Omental fat pad (tissue), 4 donors: ENCODE data around the gene EDIL3. TPM values are rescaled to one million over a fixed set of nuclear protein-coding genes. Genes with fewer than 3 reads are reported as not detected.

Source experiments
- ATAC-seq: fragments of 150-250 bp; one replicate; pipeline ENCODE4 v1.9.1; 2016; ENCODE audit warnings: mild to moderate bottlenecking, moderate library complexity; ENCODE audit not compliant: low FRiP score
- DNase-seq: peaks from one replicate; pipeline ENCODE4 v3.0.0-alpha.2; 2019; ENCODE audit warnings: low spot score
- total RNA-seq, 4 donors: library from RNA; depleted of rRNA; stranded (reverse); fragments of >200 nt; gene quantifications; one replicate each; pipeline ENCODE4 v1.1.0, GENCODE V29; 2016
- TF ChIP-seq, protein P1 (sequence below), 3 donors: fragments of 450-650 bp; IDR thresholded peaks; one replicate each; pipeline ENCODE4 v1.5.1; 2016 to 2017; ENCODE audit warnings: antibody characterized with exemption in 3 of 3, mild to moderate bottlenecking in 3 of 3, moderate library complexity in 2 of 3

Gene EDIL3
- total RNA-seq, 4 donors from 2014 or later: 2.3 to 22.4 (median 4.2) TPM

DNA sequence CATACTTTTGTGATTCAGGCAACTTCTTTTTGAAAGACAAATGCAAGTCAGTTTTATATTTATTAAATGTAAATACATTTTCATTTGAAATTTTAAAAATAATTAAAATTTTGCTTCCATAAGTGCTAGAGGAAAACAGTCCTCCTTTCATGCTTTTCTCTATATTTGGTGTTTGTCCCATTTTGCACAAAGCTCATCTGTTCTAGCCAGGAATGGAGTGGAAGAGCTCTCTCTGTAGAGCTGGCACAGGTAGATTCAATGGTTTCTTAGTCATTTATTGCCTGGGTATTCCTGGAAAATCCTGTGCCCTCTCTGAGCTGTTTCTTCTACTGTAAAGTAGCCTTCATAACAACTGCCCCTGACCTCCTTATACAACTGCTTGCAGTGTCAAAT, 396.4 kb downstream of the EDIL3 start:
- ATAC-seq: no peak
- no peak for DNase-seq
- TF ChIP-seq, protein P1, sequence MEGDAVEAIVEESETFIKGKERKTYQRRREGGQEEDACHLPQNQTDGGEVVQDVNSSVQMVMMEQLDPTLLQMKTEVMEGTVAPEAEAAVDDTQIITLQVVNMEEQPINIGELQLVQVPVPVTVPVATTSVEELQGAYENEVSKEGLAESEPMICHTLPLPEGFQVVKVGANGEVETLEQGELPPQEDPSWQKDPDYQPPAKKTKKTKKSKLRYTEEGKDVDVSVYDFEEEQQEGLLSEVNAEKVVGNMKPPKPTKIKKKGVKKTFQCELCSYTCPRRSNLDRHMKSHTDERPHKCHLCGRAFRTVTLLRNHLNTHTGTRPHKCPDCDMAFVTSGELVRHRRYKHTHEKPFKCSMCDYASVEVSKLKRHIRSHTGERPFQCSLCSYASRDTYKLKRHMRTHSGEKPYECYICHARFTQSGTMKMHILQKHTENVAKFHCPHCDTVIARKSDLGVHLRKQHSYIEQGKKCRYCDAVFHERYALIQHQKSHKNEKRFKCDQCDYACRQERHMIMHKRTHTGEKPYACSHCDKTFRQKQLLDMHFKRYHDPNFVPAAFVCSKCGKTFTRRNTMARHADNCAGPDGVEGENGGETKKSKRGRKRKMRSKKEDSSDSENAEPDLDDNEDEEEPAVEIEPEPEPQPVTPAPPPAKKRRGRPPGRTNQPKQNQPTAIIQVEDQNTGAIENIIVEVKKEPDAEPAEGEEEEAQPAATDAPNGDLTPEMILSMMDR (IDR thresholded peaks at IDR 0.05): no peak

DNA sequence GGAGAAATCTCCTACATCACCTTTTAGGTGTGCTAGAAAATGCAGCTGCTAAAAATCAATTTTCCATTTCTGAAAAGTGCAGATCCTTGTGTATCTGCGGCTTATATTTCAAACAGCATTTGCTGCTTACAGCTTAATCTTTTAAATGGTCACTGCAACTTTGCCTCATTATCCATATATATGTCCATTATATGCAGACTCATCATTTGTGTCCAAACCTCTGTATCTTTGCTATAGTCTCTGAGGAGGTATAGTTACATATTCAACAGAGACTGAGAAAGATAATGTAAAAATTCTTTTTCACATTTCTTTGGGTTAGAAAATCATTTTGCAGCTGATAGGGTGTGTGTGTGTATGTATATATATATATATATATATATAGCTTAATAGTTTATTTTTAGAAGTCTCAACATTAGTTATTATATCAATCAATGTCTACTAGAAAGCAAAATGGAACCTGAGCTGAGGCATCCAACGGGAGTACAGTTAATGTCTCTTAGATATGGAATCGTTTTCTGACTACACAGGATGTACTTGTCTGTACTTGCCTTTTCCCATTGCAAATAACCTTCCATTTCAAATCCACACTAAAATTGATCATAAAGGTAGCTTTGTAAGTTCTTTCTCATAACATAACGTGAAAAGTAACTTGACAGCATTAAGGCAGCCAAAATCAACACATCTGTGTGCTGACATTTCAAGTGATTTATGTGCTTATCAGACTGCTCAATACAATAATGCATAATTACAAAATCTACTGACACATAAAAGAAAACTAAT, 397.0 kb downstream of the EDIL3 start:
- TF ChIP-seq, protein P1 (IDR thresholded peaks at IDR 0.05): no peak
- ATAC-seq (no peak), DNase-seq (no peak)

DNA sequence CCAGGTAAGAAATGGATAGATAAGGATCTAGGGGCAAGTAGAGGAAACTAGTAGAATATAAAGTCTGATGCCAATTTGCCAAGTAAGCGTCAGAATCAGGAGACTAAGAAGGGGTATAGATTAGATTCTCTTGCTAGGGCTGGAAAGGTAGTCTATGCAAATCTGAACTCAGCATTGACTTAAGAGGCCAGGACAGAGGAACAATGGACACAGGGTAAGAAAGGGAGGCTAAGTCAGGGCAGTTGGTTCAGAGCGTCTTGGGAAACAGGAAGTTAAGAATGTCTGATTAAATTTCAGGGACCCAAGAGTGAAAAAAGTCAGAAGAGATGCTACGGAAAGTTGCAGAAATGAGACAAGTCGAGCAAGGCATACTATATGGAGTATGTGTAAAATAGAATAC, 400.8 kb downstream of the EDIL3 start:
- TF ChIP-seq, protein P1 (IDR thresholded peaks at IDR 0.05): no peak
- ATAC-seq: no peak
- DNase-seq: no peak

DNA sequence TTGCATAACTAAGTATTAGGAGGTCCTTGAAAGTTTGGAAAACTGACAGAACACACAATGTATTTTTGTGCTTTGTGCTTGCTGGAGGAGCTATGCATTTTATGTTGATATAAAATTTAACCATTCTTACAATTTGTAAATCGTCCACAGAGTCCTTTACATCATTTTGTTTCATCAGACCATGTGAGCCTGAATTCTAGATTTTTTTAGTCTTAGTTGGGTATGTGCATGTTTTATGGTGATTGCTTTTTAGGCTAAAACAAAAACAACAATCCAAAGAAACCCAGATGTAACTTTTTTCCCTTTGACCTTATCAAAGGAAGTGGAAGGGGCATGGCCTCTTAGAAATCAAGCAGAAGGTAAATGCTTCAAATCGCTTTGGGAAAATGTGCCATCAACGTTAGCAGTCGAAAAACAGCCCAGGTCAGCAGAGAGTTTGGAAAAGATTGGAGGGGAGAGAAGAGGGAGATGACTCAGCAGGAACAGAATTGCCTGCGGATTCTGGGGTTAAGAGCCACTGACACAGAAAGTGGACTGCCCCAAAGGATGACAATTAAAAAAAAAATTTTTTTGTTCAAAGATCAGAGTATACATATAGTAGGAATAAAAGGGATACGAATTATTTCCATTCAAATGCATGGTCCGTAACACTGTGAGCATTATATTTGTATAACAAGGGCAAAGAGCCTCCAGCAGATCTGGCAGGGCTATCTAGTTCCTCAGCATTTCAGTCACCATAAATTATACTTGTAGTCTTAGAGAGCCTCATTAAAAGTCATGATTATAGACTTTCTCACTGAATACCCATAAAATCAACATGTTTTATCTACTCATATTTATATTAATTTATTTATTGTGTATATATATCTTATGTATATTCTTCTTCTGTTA, 410.5 kb downstream of the EDIL3 start:
- DNase-seq (no peak), ATAC-seq (no peak)
- TF ChIP-seq, protein P1 (IDR thresholded peaks at IDR 0.05): no peak

DNA sequence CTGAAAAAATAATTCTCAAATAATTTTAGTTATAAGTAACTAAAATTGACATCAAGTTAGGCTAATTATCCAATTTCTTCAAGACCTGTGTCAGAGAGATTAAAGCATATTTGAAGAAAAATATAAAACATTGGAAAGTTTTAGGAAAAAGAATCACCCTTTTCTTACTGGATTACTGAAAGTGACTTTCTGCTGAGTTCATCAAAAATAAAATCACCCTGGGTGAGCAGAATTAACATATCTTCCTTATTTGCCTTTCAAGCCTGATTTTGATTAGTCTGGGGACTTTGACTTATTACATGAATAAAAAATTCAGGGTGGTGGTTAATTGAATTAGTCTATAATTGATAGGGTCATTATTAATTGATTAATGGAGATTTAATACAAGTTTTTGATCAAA, 411.8 kb downstream of the EDIL3 start:
- DNase-seq: no peak
- ATAC-seq: no peak
- TF ChIP-seq, protein P1 (IDR thresholded peaks at IDR 0.05): no peak

DNA sequence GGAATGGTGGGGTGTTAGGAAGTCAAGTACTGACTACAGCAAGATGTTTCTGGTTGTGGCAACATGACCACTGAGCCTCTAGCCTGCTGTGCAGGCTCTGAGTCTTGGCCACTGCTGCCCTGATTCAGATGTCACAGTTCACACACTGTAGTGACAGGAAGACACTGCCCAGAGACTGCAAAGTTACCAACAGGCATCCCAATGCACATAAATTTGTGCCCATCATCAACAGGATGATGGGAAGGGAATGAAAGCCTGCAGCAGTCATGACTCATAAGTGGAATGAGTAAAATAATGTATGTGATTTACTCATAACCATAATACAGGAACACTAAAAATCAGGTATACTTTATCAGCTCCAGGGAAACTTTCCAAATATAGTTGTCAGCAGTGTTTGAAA, 412.4 kb downstream of the EDIL3 start:
- ATAC-seq: no peak
- no peak for DNase-seq
- TF ChIP-seq, protein P1 (IDR thresholded peaks at IDR 0.05): no peak
